NAMALWA (cell line): ENCODE data around the gene GRIA1.
"Not testable (repeated sequence)": the region's sequence is repeated elsewhere in the genome, so short reads cannot be mapped to it uniquely, and the experiment has no call there.

ENCODE experiments used
- DNase-seq: peaks from one replicate; pipeline ENCODE4 v3.0.0-alpha.2; 2015; ENCODE audit warnings: low spot score

Gene GRIA1

GRCh38 chr5:153849303-153850113 is 359.0 kb downstream of the GRIA1 start:
- not testable (repeated sequence) for DNase-seq

GRCh38 chr5:153860195-153860886 is 369.9 kb downstream of the GRIA1 start:
- no peak for DNase-seq

- DNase-seq: not testable (repeated sequence)
Measured at GRCh38 chr5:153862906-153863305, 372.4 kb downstream of the GRIA1 start.
